Measurements from ENCODE around the gene RASSF5.

Gene RASSF5

GRCh38 chr1:206498685-206499084 is 8.6 kb upstream of the RASSF5 start:
- DNase-seq = no peak

DNA sequence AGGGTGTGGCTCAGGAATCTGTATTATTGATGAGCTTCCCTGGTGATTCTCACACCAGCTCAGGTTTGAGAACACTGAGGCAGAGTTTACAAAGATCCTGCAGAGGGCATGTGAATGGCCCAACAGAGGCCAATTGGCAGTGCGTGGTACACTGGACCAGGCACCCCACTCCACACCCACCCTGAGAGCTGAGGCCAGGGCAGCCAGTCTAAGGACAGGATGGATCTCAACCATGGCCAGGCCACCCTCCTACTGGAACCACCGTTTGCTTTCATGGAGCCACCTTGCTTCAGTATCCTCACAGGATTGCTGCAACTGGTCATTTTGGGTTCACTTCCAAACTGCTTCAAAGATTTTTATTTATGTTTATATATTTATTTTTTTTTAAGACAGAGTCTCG is 7.3 kb upstream of the RASSF5 start:
- no peak for DNase-seq

DNA sequence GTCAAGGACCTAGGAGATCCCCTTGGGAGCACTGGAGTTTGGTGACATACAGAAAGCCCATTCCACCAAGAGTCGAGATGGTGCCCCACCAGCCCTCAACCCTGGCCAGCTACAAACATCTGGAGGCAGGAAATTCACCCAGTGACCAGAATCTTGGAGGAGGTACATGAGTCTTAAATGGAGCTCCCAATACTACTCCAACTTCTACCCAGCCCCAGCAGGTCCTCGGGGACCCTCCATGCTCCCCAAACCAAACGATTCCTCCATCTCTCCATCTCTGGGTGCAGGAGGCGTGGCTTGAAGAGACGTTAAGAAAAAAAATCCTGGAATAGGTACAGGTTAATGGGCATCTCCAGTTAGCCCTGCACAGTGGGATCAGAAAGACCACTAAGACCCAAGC is 5.5 kb upstream of the RASSF5 start:
- DNase-seq = no peak

DNA sequence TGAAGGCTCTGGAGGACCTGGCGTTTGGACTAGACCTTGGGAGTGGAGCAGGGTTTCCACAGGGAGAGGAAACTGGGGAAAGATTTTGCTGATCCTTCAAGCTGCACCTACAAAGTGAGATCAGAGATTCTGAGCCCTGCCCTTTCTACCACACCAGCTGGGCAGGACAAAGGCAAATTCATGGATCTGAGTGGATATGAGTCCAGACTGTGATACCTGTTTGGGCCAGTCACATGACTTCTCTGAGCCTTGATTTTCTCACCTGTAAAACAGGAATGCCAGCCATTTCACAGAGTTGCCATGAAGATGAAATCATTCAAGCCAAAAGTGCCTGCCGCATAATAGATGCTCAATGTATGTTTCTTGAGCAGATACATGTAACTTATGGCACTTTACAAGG is 4.9 kb upstream of the RASSF5 start:
- DNase-seq = no peak

- no peak for DNase-seq
Observed at GRCh38 chr1:206502812-206503211, 4.5 kb upstream of the RASSF5 start.

DNA sequence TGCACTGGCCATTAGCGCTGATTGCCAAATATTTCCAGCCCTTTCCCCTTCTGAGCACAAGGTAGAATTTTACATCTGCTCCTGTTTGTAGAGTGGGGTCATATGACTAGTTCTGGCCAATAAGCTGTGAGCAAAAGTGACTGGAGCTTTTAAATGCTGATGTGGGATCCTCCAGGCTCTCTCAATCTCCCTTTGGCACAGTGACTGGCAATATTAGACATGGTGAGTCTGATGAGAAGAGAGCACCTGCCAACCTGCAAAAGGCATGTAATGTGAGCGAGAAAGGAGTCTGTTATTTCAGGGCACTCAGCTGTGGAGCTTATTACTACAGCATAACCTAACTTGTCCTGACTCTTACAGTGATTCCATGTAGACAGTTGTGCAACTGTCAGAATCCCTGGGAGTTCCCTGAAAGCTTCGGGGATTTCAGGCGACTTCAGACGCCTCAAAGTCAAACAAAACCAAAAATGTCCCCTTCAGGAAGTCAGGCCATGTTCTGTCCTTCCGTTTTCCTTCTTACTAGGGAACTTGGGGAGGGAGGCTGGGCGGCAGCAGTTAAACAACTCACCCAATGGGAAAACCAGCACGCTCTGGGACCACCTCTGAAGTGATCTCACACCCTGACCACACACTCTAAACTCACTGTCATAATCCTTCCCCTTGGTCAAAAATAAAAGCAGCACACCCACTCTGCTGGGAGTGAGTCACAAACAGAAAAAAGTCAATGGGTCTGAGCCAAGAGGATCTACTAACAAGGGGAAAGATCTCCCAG is 3.6 kb upstream of the RASSF5 start:
- peak; percentile 99 for DNase-seq

DNA sequence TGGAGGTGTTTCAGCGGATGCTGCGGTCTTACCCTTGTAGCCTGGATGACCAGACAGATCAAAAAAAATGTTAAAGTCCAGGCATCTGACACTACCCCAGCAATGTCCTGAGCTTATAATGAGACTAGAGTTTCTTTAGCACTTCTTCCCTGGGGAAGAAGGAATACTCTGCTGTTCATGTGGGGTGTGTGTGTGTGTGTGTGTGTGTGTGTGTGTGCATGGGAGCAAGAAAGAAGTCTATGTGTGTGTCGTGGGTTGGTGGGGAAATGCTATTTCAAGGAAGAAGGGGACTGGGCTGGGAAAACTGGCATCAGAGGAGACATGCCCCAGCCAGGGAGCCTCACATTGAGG is 3.0 kb upstream of the RASSF5 start:
- no peak for DNase-seq

GRCh38 chr1:206505702-206506355 is 1.5 kb upstream of the RASSF5 start:
- DNase-seq = peak; percentile 46

DNA sequence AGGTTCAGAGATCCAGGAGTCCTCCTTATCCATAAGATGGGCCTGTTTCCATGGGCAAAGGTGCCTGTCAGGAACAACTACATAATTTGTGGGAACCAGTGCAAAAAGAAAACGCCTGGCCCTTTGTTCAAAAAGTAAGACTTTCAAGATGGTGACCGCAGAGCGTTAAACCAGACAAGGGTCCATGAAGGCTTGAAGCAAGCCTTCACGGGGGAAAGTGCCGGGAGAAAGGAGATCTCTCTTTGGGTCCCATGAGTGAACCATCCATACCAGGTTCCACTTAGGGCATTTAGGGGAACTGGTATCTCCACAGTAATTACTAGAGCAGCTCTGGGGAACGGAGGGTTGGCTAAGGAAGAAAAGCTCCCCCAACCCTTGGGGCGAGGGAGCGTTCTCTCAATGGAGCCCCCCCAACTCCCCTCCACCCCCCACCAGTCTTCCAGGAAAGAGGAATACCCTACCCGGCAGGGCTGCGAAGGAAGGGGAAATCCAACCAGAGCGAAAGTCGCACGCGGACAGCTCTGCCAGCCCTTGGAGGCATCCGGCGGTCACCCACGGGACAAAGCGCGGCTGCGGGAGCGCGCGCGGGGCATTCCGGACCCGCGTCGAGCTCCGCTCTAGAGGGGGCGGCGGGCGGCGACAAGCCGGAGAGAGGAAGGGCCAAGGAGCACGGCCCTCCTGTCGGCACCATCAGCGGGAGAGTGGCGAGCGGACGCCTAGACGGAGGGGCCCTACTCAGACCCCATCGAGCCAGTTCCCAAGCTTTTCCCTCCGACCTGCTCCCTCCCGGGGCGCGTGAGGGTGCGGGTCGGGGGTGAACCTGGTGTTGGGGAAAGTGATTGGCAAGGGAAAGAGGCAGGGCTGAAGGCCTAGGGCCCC is 687 bp upstream of the RASSF5 start:
- DNase-seq = peak; percentile 74

DNA sequence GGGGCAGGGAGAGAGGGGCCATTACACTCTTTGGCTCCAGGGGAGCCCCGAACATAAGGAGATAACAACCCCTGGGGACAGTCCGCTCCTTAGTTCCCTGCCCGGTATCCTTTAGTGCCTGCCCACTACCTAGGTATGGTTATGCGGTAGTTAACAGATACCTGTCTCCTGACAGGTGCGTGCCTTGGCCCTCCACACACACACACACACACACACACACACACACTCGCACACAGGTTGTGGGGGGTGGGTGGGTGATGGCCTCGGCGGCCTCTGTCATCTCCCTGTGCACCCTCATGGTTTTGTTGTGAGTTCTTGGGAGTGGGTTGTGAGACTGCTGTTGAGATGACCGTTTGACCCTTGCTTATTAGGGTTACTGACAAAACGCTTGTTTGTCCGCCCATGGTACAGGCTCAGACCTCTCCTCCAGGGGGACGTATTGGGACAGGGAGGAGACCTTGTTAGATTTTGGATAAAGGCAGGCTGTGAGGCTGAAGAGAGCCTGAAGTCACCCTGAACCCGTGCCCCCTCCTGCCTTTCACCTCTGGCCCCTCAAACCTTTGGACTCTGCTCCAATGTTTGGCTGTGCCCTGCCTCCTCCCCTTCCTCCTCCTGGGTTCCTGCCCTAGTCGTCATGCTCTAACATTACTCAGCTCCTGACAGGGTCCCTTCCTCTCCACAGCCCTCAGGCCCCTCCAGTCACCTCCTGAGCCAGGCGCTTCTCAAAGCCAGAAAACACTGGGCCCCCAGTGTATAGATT is 979 bp downstream of the RASSF5 start:
- DNase-seq = peak; percentile 37

DNA sequence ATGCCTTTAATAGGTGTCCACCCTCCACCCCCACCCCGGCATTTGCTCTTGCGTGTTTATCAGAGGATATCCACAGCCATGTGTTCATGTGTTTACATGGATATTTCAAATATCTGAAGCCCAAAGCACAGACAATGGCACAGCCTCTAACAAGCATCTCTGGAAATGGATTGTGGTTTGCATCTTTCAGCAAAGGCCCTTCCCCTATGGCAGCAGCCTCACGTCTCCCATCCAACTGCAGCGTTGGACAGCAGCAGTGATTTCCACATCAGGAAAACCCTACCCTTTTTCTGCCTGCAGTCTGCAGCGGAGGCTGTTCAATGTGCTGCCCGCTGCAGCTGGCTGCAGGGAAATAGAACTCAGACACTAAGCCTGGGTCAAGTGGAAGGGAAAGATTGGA is 1.6 kb downstream of the RASSF5 start:
- DNase-seq = peak; percentile 29

DNA sequence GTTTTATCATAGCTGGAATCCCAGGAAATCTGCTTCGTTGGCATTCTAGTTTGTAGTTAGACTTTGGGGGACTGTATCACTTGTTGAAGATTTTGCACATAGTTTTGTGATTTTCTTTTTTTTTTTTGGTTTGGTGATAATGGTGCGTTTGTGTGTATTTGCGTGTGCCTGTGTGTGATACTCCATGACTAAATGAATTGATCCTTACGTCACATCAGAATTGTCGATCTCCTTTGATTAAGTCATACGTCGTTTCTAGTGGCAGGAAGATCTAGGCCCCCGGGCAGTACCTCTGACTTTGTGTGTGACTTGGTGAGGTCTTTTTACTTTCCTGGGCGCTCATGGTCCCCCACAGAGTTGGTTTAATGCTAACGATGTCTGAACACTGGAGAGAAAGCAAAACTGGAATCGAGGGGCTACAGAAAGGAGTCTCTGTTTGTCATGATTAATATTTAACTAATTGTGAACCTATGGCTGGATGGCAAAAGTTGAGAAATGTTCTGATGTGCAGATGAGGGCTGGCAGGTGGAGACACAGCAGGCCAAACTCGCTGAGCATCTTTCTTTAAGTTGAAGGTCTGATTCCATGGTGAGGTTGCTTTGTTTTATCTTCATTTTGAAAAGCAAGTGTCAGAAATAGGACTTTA is 2.4 kb downstream of the RASSF5 start:
- DNase-seq = no peak

DNA sequence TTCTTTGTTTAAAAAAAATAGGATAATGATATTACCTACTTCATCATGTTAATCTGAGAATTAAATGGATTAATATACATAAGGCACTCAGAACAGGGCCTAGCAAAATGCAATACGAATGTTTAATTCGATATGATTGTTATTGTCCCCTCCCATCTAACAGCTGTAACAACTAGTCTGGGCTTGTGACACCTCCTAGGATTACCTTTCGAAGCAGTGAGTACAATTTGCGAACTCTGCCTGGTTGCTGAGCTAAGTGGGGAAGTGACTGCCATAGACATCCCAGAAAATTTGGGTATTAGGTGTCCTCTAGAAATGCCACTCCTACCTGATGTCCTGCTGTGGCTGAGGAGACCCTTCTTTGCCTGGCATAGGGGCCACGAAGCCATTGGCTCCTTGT is 3.0 kb downstream of the RASSF5 start:
- no peak for DNase-seq

DNA sequence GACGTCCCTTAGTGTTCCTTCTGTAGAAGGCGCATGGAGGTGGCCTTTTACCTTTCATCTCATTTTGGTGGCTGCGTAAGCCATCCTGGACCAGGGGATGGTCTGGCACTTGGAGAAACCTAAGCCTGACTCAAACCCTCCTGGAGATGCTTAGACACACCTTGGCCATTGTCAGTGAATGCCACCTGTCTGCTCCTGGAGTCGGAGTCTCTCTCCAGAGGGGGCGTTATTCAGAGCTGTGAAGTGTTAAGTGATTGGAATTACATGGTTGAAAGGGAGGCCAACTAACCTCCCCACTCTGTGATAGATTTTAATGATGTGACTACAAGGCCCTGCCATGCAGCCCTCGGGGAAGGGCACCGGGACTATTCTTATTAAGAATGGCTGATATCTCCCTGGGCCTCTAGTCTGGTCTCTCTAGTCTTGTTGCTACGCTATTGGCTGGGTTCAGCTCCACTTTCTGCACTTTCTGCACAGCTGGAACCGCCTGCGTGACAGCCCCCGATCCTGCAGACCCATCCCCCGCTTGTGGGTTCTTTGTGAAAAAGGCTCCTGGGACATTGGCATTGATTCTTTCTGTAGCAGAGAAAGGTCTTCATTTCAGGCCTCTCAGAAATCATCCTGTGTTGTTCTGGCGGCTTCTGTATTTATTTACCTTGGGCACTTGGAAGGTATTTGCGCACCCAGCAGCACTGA is 4.2 kb downstream of the RASSF5 start:
- no peak for DNase-seq

GRCh38 chr1:206512058-206512850 is 4.9 kb downstream of the RASSF5 start:
- no peak for DNase-seq

- DNase-seq = no peak
Observed at GRCh38 chr1:206512851-206513180, 5.5 kb downstream of the RASSF5 start.

DNA sequence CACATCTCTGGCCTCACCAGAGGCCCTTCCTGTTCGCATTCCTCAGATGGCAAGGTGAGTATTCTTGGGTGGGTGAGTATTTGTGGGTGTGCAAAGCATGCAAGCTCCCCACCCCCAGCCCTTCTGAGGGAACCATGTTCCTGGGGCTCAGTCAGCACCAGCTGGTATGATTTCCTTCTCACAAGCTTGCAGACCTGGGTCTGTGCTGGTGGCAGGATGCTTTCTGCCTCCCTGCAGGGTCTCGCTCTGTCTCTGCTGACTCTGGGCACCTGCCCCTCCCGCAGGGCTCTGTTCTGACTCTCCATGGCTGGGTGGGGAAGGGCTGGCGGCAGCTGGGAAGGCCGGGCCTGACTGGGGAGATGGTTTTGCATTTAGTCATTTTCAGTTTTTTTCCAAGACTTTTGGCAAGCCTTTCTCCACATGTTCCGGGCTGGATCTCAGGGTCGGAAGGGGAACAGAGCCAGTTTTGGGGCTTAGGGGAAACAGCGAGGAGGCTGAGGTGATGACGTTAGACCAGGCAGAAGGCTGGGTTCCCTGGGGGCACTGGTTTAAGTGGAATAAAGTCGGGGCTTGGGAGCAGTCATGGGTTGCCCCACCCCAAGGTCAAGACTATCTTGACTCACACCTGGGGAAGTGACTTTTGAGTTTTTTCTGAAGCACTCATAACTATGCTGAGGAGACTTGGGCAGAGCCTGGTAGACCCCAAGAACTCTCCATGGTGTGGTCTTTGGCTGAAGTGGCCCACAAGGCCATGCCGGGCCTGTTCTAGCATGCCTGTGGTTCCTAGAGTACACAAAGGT is 6.2 kb downstream of the RASSF5 start:
- no peak for DNase-seq

DNA sequence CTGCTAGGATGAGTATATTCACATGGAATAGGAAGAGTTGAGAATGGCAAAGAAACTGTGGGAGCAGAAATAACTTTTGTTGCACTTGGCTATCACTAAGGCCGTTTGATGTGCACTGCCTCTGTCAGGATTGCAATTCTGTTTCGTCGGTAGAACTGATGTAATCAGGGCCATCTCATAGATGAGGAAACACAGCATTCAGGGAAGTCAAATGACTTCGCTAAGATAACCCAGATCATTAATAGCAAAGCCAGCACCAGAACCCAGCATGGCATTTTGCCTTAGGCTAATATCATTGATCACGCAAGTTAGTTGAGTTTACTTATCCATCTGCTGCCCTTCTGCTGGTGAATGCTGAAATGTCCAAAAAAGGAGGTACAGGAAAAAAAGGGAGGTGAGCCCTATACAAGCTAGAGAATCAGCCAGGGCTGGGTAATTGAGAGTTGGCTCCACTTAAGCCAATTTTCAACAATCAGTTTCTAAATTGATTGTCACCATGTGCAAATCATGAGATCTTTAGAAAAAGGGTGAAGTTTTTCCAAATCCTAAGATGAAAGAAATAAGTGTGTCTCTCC is 7.6 kb downstream of the RASSF5 start:
- DNase-seq = peak; percentile 83

DNA sequence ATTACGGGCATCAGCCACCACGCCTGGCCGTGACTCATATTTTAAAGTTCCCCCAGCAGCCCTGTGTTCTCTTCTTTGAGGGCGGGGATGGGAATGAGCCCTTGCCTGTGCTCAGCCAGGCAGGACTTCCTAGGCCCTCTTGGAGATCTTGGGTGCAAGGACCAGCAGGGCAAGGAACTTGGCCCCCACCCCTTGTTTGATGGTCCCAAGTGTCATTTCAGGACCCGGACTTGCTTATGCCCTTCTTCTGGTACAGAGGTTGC is 9.3 kb downstream of the RASSF5 start:
- peak; percentile 62 for DNase-seq

DNA sequence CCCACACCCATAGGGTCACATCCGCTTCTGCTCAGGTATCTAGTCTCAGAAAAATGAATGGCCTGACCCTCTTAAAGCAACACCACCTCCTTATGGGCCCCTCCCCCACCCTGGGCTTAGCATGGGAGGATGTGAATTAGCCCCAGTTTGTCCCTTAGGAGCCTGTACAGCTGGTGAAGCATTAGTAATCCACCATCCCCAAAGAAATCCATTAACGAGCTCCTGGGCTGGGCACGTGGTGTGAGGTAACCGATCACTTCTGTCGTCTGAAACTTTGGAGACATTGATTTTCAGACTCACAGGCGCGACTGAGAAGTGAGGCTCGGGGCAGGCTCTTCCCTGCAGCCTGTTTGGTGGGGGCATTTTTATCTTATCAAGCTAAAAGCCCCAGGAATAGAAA is 10.5 kb downstream of the RASSF5 start:
- DNase-seq = no peak

All from inflammatory macrophage treated with lipopolysaccharide for 4 hours (primary cell).